ENCODE data around the gene CCP110. TPM values are rescaled to one million over a fixed set of nuclear protein-coding genes. Genes with fewer than 3 reads are reported as not detected.

The CCP110 gene
- total RNA-seq, 4 donors from 2014 or later, result 7.1 to 43.4 (median 14.2) TPM

GRCh38 chr16:19484096-19484495 lies 39.6 kb upstream of the CCP110 start:
- TF ChIP-seq POLR2A (IDR thresholded peaks at IDR 0.05) (no peak), POLR2AphosphoS5 (IDR thresholded peaks at IDR 0.05) (no peak), EP300 (IDR thresholded peaks at IDR 0.05; ENCODE audit: low read depth) (no peak)
- TF ChIP-seq, protein P1, sequence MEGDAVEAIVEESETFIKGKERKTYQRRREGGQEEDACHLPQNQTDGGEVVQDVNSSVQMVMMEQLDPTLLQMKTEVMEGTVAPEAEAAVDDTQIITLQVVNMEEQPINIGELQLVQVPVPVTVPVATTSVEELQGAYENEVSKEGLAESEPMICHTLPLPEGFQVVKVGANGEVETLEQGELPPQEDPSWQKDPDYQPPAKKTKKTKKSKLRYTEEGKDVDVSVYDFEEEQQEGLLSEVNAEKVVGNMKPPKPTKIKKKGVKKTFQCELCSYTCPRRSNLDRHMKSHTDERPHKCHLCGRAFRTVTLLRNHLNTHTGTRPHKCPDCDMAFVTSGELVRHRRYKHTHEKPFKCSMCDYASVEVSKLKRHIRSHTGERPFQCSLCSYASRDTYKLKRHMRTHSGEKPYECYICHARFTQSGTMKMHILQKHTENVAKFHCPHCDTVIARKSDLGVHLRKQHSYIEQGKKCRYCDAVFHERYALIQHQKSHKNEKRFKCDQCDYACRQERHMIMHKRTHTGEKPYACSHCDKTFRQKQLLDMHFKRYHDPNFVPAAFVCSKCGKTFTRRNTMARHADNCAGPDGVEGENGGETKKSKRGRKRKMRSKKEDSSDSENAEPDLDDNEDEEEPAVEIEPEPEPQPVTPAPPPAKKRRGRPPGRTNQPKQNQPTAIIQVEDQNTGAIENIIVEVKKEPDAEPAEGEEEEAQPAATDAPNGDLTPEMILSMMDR (IDR thresholded peaks at IDR 0.05), result no peak

DNA sequence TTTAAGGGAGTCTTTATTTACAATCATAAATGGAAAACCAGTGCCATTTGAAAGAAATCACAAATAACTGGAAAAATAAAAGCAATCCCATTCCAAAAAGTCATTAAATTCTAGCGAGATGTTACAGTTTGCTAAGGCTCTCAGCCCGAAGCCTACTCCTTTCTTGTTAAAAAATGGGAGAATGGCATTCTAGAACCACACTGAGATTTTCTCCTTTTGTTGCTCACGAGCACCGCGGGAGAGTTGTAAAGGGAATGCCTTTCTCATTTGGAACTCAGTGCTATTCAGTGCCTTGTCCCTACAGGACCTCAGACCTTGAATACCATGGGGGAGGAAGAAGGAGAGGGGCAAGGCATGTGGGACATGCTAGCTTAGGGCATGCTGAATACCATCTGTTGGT lies 38.1 kb upstream of the CCP110 start:
- WGBS, 2 donors (ENCODE audit: low coverage in 1 of 2), result 93 to 95% methylated on average over 4 to 5 of the region's 5 CpGs
- intact Hi-C loops (cut with DNase I; ENCODE audit: low total_unique reads), result no loop called here

More at GRCh38 chr16:19484096-19484495, 39.6 kb upstream of the CCP110 start:
- Histone ChIP-seq H3K4me3 (no peak overlapping the region), H3K27me3 (no peaks in the 10 kb centered on the region), H3K4me1 (peaks cover 0 to 21% (median 12%) of the 10 kb centered on the region in 4 donors), H3K36me3 (peaks cover 0 to 12% (median 0%) of the 10 kb centered on the region in 4 donors), H3K27ac (no peak overlapping the region), H3K9me3 (no peaks in the 10 kb centered on the region)
- WGBS, 2 donors (ENCODE audit: low coverage in 1 of 2), result 78% methylated on average over 3 of the region's 3 CpGs; no CpG with 5 or more reads in 1 of the 2 donors
- DNase-seq, result no peak
- intact Hi-C loops (cut with DNase I; ENCODE audit: low total_unique reads) (no loop called here), in situ Hi-C loops (cut with MboI; ENCODE audit: low pct_ligation_motif_present in 1 of 4, low pct_unique_long_range_greater_than_20kb in 1 of 4, low sequenced_read_pairs in 3 of 4) (loop anchor here in 1 of 4 donors (25.0 kb wide), 1 partner anchor 397 kb away; no protein-coding TSS in a partner anchor)

DNA sequence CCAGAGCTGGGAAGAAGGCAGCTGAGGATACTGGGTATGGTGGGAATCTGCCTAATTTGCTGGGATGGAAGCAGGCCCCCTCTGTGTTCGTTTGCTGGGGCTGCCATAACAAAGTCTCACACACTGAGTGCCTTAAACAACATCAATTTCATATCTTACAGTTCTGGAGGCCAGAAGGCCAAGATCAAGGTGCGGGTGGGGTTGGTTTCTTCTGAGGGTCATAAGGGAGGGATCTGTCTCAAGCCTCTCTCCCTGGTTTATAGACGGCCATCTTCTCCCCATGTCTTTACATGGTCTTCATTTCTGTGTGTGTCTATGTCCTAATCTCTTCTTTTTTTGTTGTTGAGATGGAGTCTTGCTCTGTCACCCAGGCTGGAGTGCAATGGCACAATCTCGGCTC lies 37.7 kb upstream of the CCP110 start:
- in situ Hi-C loops (cut with MboI; ENCODE audit: low pct_ligation_motif_present in 1 of 4, low pct_unique_long_range_greater_than_20kb in 1 of 4, low sequenced_read_pairs in 3 of 4) (loop anchor here in 1 of 4 donors (25.0 kb wide), 1 partner anchor 399 kb away; no protein-coding TSS in a partner anchor), intact Hi-C loops (cut with DNase I; ENCODE audit: low total_unique reads) (no loop called here)
- WGBS, 2 donors (ENCODE audit: low coverage in 1 of 2), result 76 to 85% methylated on average over 3 to 4 of the region's 4 CpGs
- no peaks in the 10 kb centered on the region for H3K9me3 ChIP-seq
- H3K27ac ChIP-seq, result no peak overlapping the region
- peaks cover 0 to 12% (median 0%) of the 10 kb centered on the region in 4 donors for H3K36me3 ChIP-seq
- no peaks in the 10 kb centered on the region for H3K27me3 ChIP-seq
- DNase-seq, result no peak
- TF ChIP-seq, protein P1 (IDR thresholded peaks at IDR 0.05), result no peak
- no peak for TF ChIP-seq POLR2A (IDR thresholded peaks at IDR 0.05)
- no peak for TF ChIP-seq EP300 (IDR thresholded peaks at IDR 0.05; ENCODE audit: low read depth)
- peaks cover 0 to 21% (median 12%) of the 10 kb centered on the region in 4 donors for H3K4me1 ChIP-seq
- H3K4me3 ChIP-seq, result no peak overlapping the region

More for the DNA sequence above, 38.1 kb upstream of the CCP110 start:
- H3K27ac ChIP-seq, result no peak overlapping the region
- H3K9me3 ChIP-seq, result no peaks in the 10 kb centered on the region
- H3K36me3 ChIP-seq, result peaks cover 0 to 12% (median 0%) of the 10 kb centered on the region in 4 donors
- no peak overlapping the region for H3K4me3 ChIP-seq
- DNase-seq, result no peak
- TF ChIP-seq, protein P1 (IDR thresholded peaks at IDR 0.05), result no peak
- TF ChIP-seq POLR2AphosphoS5 (IDR thresholded peaks at IDR 0.05), result no peak
- H3K4me1 ChIP-seq, result peaks cover 0 to 21% (median 12%) of the 10 kb centered on the region in 4 donors
- no peaks in the 10 kb centered on the region for H3K27me3 ChIP-seq
- in situ Hi-C loops (cut with MboI; ENCODE audit: low pct_ligation_motif_present in 1 of 4, low pct_unique_long_range_greater_than_20kb in 1 of 4, low sequenced_read_pairs in 3 of 4), result loop anchor here in 1 of 4 donors (25.0 kb wide), 1 partner anchor 398 kb away; no protein-coding TSS in a partner anchor

- H3K9me3 ChIP-seq, result no peaks in the 10 kb centered on the region
- peaks cover 0 to 4% (median 0%) of the 10 kb centered on the region in 4 donors for H3K36me3 ChIP-seq
- H3K27me3 ChIP-seq, result no peaks in the 10 kb centered on the region
- no peak for DNase-seq
- no peak overlapping the region for H3K4me3 ChIP-seq
- H3K27ac ChIP-seq, result peak overlapping the region; percentile 60 to 79 (median 74)
- TF ChIP-seq POLR2A (IDR thresholded peaks at IDR 0.05) (no peak), EP300 (IDR thresholded peaks at IDR 0.05; ENCODE audit: low read depth) (no peak), POLR2AphosphoS5 (IDR thresholded peaks at IDR 0.05) (no peak)
- TF ChIP-seq, protein P1 (IDR thresholded peaks at IDR 0.05), result no peak
- WGBS, 2 donors (ENCODE audit: low coverage in 1 of 2), result 89 to 91% methylated on average over 3 to 10 of the region's 10 CpGs
- intact Hi-C loops (cut with DNase I; ENCODE audit: low total_unique reads), result no loop called here
- peaks cover 0 to 21% (median 12%) of the 10 kb centered on the region in 4 donors for H3K4me1 ChIP-seq
- in situ Hi-C loops (cut with MboI; ENCODE audit: low pct_ligation_motif_present in 1 of 4, low pct_unique_long_range_greater_than_20kb in 1 of 4, low sequenced_read_pairs in 3 of 4), result loop anchor here in 1 of 4 donors (25.0 kb wide), 1 partner anchor 400 kb away; no protein-coding TSS in a partner anchor
Observed at GRCh38 chr16:19486750-19487325, 36.9 kb upstream of the CCP110 start.

Data from transverse colon (tissue), 4 donors.